HG03457 (cell line): Measurements from ENCODE around the gene LILRA6.
"Not testable (repeated sequence)": the region's sequence is repeated elsewhere in the genome, so short reads cannot be mapped to it uniquely, and the experiment has no call there.

ENCODE experiments used
- ATAC-seq: cut with Tn5 transposase; IDR thresholded peaks from one replicate; pipeline ENCODE4 v1.9.1; 2021; ENCODE audit warnings: moderate number of reproducible peaks; ENCODE audit not compliant: unreplicated experiment

LILRA6 gene

GRCh38 chr19:54233941-54234340, 8.6 kb downstream of the LILRA6 start:
- ATAC-seq: no peak

GRCh38 chr19:54231077-54231931, 11.3 kb downstream of the LILRA6 start:
- no peak for ATAC-seq

DNA sequence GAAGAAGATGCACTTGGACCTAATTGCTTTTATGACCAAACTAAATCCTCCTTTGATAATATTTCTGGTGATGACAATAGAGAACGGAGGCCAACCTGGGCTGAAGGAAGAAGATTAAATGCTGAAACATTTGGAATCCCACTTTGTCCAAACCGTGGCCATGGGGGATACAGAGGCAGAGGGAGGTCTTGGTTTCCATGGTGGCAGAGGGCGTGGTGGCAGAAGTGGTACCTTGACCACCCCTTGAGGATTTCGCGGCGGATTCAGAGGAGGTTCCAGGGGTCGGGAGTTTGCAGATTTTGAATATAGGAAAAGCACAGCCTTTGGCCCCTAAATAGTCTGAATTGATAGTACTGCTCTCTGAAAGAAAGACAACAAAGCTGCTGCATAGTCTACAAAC, 12.6 kb downstream of the LILRA6 start:
- ATAC-seq: no peak

DNA sequence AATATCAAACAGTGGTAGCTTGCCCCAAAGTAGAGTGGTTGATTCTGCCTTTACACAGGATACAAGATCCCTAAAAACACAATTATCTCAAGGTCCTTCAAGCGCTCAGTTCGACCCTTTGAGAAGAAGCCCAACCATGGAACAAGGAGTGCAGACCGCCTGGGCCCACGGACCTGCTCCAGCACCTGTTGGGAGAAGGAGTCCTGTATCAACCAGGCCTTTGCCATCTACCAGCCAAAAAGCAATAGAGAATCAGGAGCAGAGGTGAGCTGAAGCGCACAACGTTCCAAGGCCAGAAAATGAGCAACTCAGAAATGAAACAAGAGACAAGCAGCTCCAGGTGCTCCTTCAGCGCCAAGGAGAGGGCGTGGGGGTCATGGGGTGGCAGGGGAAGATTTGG, 13.4 kb downstream of the LILRA6 start:
- no peak for ATAC-seq

DNA sequence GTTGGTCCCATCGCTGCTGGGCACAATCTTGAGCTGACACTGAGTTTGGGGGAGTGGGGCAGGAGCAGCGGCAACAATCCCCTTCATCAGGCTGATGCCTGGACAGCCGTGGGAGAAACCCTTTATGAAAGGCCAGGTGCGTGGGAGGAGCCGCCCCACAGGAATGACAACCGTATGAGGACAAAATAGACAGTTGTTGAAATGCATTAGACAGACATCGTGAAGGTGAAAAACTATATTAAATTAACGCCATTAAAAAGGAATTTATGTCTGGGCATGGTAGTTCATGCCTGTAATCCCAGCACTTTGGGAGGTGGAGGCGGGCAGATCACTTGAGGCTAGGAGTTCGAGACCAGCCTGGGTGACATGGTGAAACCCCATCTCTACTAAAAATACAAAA, 18.0 kb downstream of the LILRA6 start:
- not testable (repeated sequence) for ATAC-seq

DNA sequence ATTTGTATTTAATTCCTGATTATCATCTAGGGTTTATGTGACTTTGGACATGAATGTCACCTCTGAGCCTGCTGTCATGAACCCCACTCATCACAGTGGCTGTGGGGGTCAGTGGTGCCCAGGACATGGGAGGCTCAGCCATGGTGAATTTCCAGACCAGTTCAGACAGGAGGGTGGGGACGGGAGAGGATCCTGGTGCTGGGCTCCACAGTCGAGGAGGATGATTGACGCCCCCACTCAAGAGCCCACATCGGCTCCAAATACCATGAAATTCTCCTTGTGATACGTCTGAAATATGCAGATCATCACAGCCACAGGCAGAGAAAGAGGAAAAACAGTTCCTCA, 18.7 kb downstream of the LILRA6 start:
- not testable (repeated sequence) for ATAC-seq

GRCh38 chr19:54223277-54223936, 19.2 kb downstream of the LILRA6 start:
- ATAC-seq: not testable (repeated sequence)

- not testable (repeated sequence) for ATAC-seq
These were observed 19.9 kb downstream of the LILRA6 start, which contains the start of gene LILRB3 for GRCh38 chr19:54222474-54223276. TSS of gene LILRB3 (minus strand) at chr19:54223007. CDS start at chr19:54222976, 31 bp downstream.

GRCh38 chr19:54221947-54222346, 20.6 kb downstream of the LILRA6 start:
- ATAC-seq: not testable (repeated sequence)

GRCh38 chr19:54219702-54220101, 22.9 kb downstream of the LILRA6 start:
- ATAC-seq: not testable (repeated sequence)

DNA sequence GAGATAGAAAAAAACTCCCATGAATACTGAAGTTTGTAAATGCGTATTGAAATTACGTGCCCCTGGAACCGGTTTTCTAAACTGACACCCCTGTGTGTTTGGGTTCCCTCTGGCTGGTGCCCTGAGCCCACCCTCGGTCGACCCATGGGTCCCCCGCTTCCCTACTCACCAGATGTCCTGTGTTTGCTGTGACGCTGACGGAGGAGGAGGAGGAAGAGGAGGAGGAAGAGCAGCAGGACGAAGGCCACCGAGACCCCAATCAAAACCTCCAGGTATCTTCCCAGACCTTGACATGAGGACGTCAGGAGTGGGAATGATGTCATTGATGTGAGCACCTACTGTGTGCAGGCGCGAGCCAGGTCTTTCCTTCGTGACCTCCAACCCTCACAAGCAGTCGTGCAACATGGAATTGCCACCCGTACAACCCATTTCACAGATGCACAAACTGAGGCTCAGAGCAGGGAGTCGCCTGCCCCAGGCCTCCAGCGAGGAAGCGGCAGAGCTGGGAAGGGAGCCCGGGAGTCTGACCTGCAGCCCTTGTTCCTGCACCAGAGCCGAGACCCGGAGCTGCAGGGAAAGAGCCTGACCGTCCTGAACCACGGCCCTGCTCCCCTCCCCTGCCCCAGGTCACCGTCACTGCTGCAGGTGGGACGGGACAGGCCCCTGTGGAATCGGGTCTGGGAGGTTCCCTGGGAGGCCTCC, 23.5 kb downstream of the LILRA6 start:
- ATAC-seq: no peak

- ATAC-seq: no peak
These were observed 24.3 kb downstream of the LILRA6 start for GRCh38 chr19:54218259-54218658.

DNA sequence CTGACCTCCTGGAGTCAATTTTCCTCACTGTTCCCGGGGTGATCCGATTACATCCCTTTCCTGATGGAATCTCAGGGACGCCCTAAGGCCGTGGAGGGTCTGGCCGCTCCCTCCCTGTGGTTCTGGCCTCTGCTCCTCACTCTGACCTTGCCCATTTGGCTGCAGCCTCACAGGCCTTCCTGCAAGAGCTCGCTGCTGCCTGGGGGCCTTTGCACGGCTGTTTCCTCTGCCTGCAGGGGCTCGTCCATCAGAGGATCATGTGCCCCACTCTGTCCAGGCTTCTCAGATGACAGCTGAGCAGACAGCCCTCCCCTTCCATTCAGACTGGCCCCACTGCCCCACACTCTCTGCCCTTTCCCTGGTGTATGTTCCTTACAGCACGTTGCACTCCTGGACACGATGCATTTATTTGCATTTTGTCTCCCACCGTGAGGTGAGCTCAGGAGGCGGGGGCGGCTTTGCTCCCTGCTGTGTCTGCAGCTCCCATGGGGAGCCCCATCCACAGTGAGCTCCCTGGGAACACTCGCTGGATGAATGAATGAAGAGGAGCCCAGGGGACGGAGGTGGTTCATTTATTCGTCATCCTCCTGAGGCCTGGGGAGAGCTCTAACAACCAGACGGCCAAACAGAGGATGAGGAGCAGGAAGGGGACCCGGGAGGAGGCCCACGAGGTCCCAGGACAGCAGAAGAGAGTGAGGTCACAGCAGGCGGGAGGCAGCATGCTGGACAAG, 24.9 kb downstream of the LILRA6 start:
- not testable (repeated sequence) for ATAC-seq

DNA sequence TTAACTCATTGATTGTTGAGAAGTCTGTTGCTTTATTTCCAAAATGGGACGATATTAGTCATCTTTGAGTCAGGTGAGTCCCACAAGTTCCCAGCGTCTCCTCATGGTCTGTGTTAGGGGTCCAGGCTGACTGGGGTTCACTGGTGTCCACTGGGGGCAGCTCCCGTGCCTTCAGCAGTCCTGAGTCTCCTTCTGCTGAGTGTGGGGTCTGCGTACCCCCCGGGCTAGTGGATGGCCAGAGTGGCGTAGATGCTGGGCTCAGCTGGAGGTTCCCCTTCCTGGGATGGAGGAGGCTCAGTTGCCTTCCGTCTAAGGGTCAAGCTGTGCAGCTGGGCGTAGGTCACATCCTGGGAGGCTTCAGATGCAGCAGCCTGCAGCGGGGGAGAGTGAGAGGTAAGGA, 25.7 kb downstream of the LILRA6 start:
- no peak for ATAC-seq

GRCh38 chr19:54214734-54215133, 27.9 kb downstream of the LILRA6 start:
- ATAC-seq: not testable (repeated sequence)

DNA sequence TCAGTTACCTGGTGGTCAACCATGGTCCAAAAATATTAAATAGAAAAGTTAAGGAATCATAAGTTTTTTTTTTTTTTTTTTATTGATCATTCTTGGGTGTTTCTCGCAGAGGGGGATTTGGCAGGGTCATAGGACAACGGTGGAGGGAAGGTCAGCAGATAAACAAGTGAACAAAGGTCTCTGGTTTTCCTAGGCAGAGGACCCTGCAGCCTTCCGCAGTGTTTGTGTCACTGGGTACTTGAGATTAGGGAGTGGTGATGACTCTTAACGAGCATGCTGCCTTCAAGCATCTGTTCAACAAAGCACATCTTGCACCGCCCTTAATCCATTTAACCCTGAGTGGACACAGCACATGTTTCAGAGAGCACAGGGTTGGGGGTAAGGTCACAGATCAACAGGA, 28.4 kb downstream of the LILRA6 start:
- not testable (repeated sequence) for ATAC-seq

DNA sequence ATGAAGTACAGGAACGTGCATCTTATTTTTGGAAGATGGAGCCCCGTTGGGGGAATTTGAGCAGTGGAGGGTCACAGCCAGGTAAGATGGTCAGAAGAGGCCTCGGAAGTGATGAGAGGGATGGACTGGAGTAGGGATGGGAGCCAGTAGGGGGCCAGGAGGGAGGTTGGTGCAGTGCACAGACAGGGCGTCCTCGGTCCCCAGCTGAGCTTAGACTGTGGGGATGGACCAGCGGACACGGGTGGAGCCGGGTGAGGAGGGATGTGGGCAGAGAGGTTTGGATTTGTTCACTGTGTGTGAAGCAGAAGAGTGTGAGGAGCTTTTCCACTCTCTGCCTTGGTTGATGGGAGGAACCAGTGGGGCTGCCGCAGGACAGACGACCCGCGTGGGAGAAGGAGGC, 31.4 kb downstream of the LILRA6 start:
- ATAC-seq: no peak

- ATAC-seq: no peak
These were observed 32.6 kb downstream of the LILRA6 start for GRCh38 chr19:54209811-54210494.

DNA sequence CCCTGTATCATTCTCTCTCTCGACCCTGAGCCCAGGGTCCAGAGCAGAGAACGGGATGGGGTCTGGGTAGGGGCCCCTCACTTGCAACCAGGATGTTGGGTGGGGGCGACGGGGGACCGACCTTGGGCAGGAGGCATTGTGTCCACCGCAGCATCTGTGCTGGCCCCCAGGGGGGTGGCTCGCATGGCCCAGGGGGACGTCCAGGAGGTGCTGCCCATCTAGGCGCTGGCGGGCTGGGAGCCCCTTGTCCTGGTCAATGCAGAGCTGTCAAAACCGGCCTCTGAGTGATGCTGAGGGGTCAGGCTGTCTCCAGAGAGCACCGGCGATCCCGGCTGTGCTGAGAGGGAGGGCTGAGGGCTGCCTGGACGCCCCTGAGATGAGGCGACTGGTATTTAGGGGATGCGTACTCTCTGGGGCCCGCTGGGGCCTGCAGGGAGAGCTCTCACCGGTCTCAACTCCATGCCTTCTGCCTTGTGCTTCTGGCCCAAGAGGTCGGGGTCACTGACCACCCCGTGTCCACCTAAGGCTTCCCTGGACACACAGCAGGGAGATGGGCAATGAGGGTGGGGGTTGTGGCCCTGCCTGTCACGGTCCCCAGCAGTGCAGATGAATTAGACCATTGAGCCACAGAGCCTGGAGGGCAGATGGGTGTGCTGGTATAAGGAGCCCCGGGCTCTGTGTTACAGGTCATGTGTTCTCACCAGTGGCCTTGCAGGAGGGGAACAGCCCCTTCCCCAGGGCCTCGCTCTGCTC, 33.4 kb downstream of the LILRA6 start:
- ATAC-seq: no peak
